Measurements from ENCODE around the gene KDM4B.

DNA sequence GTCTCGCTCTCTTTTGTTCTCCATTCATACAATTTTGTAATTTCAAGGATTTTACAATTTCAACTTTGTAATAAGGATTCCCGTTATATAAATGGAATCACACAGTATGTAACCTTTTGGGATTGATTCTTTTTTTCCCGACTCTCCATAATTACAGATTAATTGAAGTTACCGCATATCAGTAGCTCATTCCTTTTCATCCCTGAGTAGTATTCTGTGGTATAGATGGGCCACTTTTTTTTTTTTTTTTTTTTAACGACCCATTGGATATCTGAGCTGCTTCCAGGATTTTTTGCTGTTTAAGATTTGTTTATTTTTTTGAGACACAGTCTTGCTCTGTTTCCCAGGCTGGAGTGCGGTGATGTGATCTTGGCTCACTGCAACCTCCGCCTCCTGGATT lies 31.9 kb upstream of the KDM4B start:
- TF ChIP-seq, protein P1, sequence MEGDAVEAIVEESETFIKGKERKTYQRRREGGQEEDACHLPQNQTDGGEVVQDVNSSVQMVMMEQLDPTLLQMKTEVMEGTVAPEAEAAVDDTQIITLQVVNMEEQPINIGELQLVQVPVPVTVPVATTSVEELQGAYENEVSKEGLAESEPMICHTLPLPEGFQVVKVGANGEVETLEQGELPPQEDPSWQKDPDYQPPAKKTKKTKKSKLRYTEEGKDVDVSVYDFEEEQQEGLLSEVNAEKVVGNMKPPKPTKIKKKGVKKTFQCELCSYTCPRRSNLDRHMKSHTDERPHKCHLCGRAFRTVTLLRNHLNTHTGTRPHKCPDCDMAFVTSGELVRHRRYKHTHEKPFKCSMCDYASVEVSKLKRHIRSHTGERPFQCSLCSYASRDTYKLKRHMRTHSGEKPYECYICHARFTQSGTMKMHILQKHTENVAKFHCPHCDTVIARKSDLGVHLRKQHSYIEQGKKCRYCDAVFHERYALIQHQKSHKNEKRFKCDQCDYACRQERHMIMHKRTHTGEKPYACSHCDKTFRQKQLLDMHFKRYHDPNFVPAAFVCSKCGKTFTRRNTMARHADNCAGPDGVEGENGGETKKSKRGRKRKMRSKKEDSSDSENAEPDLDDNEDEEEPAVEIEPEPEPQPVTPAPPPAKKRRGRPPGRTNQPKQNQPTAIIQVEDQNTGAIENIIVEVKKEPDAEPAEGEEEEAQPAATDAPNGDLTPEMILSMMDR (conservative IDR thresholded peaks at IDR 0.05 in 1 of 2, IDR thresholded peaks at IDR 0.05 in 1 of 2; ENCODE audit: low read depth in 1 of 2, low read length in 2 of 2) = no peak
- no peak for TF ChIP-seq EZH2 (IDR thresholded peaks at IDR 0.05; ENCODE audit: low read length, missing control alignments)
